GM12801 (cell line): ENCODE data around the gene SH3PXD2A.

ENCODE experiments used
- TF ChIP-seq, protein P1 (sequence below): IDR thresholded peaks from one replicate; pipeline ENCODE4 v1.5.1; 2011; ENCODE audit warnings: control low read depth; ENCODE audit not compliant: insufficient read length; ENCODE audit errors: extremely low read depth

The SH3PXD2A gene

DNA sequence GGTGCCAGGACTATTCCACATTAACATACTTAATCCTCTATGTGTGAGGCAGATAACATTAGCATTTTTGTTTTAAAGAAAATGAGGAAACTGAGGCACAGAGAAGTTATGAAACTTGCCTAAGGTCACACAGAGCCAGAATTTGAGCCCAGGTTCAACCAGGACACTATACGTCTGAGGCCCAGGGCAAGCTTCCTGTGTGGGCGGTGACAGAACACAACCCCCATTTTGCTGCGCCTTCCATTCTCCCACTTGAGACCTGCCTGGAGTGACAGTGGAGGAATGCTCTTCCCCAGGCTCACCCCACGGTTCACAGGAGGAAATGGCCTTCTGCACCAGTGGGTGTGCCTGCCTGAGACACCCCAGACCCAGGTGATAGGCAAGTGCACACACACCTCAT is 164.1 kb downstream of the SH3PXD2A start:
- TF ChIP-seq, protein P1, sequence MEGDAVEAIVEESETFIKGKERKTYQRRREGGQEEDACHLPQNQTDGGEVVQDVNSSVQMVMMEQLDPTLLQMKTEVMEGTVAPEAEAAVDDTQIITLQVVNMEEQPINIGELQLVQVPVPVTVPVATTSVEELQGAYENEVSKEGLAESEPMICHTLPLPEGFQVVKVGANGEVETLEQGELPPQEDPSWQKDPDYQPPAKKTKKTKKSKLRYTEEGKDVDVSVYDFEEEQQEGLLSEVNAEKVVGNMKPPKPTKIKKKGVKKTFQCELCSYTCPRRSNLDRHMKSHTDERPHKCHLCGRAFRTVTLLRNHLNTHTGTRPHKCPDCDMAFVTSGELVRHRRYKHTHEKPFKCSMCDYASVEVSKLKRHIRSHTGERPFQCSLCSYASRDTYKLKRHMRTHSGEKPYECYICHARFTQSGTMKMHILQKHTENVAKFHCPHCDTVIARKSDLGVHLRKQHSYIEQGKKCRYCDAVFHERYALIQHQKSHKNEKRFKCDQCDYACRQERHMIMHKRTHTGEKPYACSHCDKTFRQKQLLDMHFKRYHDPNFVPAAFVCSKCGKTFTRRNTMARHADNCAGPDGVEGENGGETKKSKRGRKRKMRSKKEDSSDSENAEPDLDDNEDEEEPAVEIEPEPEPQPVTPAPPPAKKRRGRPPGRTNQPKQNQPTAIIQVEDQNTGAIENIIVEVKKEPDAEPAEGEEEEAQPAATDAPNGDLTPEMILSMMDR, result no peak

DNA sequence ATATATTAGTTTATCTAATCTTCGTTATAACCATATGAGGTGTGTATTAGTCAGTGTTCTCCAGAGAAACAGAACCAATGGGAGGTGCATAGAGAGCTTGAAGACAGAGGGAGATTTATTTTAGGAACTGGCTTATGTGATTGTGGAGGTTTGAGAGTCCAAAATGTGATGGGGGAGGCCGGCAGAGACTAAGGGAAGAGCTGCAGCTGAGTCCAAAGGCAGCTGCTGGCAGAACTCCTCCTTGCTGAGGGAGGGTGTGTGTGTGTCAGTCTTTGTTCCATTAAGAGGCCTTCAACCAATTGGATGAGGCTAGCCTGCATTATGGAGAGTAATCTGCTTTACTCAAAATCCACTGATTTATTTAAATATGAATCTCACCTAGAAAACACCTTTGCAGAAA is 165.1 kb downstream of the SH3PXD2A start:
- TF ChIP-seq, protein P1, result no peak

- TF ChIP-seq, protein P1, result no peak
These were observed 166.9 kb downstream of the SH3PXD2A start for GRCh38 chr10:103688491-103688890.

GRCh38 chr10:103687718-103688117 is 167.7 kb downstream of the SH3PXD2A start:
- TF ChIP-seq, protein P1, result no peak

- TF ChIP-seq, protein P1, result no peak
These were observed 168.2 kb downstream of the SH3PXD2A start for GRCh38 chr10:103687172-103687571.

DNA sequence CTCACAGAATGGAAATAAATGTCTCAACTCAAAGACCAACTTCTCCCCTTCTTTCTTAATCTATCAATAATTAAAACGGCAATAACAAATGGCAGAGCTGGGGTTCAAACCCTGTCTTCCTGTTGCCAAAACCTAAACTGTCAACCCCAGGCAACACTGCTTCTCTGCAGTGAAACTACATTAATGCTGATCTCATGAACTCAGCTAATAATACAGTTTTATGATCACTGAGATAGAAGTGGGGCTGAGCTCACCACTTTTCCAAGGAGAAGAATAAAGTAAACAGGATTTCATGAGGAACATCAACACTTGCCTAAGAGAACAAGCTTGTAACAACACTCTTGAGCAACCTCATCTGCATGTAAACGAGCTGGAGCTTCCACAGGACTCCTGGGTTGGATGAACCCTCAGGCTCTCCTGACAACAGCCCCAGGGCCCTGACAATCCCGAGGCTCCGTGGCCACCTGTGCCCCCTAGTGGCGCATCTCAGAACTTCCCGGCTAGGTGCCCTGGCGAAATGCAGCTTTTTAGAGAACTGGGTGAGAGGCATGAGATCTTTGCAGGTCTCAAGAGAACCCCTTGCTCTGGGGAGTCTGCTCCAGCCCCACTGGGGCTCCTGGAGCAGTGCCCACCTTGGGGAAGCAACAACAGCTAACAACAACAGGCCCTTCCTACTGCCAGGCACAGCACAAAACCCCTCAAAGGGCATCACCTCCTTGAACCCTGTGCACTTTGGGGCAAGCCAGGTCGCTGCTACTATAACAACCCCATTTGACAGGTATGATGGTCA is 169.3 kb downstream of the SH3PXD2A start:
- TF ChIP-seq, protein P1, result peak; percentile 42

GRCh38 chr10:103683851-103684250 is 171.5 kb downstream of the SH3PXD2A start:
- TF ChIP-seq, protein P1, result no peak
